H1 (cell line): ENCODE data around the gene PTCD3. TPM values are rescaled to one million over a fixed set of nuclear protein-coding genes. Genes with fewer than 3 reads are reported as not detected.

Experiments used
- CBX5 ChIP-seq: fragments of 300-800, 300-1000 bp; sonication (generic); IDR thresholded peaks from 2 replicates; pipeline ENCODE4 v1.7.1; 2016; ENCODE audit warnings: antibody characterized with exemption, low read length, low read depth
- CHD2 ChIP-seq: IDR thresholded peaks from 2 replicates; pipeline ENCODE4 v1.6.1; 2012; ENCODE audit warnings: low read length, improper control_type of control experiment
- PHF8 ChIP-seq: fragments of 200-600 bp; sonication (generic); conservative IDR thresholded peaks from 2 replicates; pipeline ENCODE4 v1.7.1; 2012; ENCODE audit warnings: low read depth, mild to moderate bottlenecking, inconsistent platforms, low read length, moderate library complexity
- RXRA ChIP-seq: IDR thresholded peaks from 2 replicates; pipeline ENCODE4 v1.6.1; 2011; ENCODE audit warnings: low read depth, mild to moderate bottlenecking, low read length, moderate library complexity; ENCODE audit not compliant: insufficient read depth
- SIN3A ChIP-seq, 2 experiments: IDR thresholded peaks in 1 of 2; conservative IDR thresholded peaks in 1 of 2; 2 replicates each; pipeline ENCODE4 v1.6.1; 2011 to 2012; ENCODE audit warnings: low read length in 2 of 2, improper control_type of control experiment in 1 of 2, low read depth in 1 of 2, mild to moderate bottlenecking in 1 of 2
- ZNF274 ChIP-seq: IDR thresholded peaks from 2 replicates; pipeline ENCODE4 v1.7.0; 2012; ENCODE audit warnings: low read length, borderline replicate concordance; ENCODE audit errors: extremely low read depth
- polyA plus RNA-seq, 7 experiments: library from polyadenylated mRNA; depleted of rRNA in 3 of 7; stranded (reverse) in 5 of 7; unstranded in 2 of 7; fragments of >200 nt in 5 of 7; fragments of 200-250 nt in 2 of 7; gene quantifications; 1 replicate in 5 of 7; 2 replicates in 1 of 7; 4 replicates in 1 of 7; pipeline versions ENCODE4 v1.2.1 to v1.2.3, GENCODE V29; 2011 to 2013; ENCODE audit warnings: missing spikeins in 2 of 7, mixed read lengths in 2 of 7
- total RNA-seq: library from RNA; stranded (reverse); fragmentation: NEBNext Ultra II Directional; extraction: Animal tissue kit (Norgen Biotek cat#: 25700); gene quantifications from 2 replicates; pipeline ENCODE4 v1.2.1, GENCODE V29; 2021
- TF ChIP-seq, protein P1 (sequence below): fragments of 300-600 bp; sonication (generic); IDR thresholded peaks from 2 replicates; pipeline ENCODE4 v1.7.1; 2012; ENCODE audit warnings: low read length, moderate library complexity, mild to moderate bottlenecking, inconsistent platforms; ENCODE audit not compliant: insufficient replicate concordance
- TF ChIP-seq, protein P2 (sequence below): IDR thresholded peaks from 2 replicates; pipeline ENCODE4 v1.6.1; 2012; ENCODE audit warnings: low read length, inconsistent platforms

PTCD3 gene
- total and polyA plus RNA-seq, 2 of the 8 experiments (the other 6 are each of a cell fraction or from before 2014, with no cell fraction given): 64.3 to 192 TPM

DNA sequence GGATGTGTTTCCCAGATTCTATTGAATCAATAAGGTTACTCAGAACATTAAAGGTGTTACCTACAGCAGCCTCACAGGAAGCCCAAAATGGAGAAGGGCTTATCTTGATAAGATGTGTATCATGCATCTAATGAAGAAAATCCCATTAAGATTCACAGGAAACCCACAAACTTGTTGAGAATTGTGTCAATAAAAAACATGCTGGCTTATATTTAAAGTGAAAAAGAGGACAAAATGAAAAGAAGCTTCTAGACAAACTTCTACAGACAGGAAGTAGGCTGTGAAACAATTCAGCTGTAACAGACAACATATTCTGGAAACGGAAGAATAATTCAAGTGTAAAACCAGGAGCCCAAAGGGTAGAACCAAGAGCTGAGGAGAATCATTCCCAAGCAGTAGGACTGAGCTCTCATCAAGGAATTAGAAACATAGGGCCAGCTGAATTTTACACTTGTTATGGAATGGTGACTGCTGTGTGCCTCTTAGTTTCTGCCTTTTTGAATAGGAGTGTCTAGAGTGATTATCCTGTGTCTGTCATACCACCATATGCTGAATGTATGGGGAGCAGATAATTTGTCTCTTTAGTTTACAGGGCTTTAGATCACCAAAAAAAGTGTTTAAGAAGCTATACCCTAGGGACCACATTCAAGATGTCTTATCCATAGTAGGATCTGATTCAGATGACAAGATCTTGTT, 79.6 kb downstream of the PTCD3 start (continued):
- TF ChIP-seq, protein P1, sequence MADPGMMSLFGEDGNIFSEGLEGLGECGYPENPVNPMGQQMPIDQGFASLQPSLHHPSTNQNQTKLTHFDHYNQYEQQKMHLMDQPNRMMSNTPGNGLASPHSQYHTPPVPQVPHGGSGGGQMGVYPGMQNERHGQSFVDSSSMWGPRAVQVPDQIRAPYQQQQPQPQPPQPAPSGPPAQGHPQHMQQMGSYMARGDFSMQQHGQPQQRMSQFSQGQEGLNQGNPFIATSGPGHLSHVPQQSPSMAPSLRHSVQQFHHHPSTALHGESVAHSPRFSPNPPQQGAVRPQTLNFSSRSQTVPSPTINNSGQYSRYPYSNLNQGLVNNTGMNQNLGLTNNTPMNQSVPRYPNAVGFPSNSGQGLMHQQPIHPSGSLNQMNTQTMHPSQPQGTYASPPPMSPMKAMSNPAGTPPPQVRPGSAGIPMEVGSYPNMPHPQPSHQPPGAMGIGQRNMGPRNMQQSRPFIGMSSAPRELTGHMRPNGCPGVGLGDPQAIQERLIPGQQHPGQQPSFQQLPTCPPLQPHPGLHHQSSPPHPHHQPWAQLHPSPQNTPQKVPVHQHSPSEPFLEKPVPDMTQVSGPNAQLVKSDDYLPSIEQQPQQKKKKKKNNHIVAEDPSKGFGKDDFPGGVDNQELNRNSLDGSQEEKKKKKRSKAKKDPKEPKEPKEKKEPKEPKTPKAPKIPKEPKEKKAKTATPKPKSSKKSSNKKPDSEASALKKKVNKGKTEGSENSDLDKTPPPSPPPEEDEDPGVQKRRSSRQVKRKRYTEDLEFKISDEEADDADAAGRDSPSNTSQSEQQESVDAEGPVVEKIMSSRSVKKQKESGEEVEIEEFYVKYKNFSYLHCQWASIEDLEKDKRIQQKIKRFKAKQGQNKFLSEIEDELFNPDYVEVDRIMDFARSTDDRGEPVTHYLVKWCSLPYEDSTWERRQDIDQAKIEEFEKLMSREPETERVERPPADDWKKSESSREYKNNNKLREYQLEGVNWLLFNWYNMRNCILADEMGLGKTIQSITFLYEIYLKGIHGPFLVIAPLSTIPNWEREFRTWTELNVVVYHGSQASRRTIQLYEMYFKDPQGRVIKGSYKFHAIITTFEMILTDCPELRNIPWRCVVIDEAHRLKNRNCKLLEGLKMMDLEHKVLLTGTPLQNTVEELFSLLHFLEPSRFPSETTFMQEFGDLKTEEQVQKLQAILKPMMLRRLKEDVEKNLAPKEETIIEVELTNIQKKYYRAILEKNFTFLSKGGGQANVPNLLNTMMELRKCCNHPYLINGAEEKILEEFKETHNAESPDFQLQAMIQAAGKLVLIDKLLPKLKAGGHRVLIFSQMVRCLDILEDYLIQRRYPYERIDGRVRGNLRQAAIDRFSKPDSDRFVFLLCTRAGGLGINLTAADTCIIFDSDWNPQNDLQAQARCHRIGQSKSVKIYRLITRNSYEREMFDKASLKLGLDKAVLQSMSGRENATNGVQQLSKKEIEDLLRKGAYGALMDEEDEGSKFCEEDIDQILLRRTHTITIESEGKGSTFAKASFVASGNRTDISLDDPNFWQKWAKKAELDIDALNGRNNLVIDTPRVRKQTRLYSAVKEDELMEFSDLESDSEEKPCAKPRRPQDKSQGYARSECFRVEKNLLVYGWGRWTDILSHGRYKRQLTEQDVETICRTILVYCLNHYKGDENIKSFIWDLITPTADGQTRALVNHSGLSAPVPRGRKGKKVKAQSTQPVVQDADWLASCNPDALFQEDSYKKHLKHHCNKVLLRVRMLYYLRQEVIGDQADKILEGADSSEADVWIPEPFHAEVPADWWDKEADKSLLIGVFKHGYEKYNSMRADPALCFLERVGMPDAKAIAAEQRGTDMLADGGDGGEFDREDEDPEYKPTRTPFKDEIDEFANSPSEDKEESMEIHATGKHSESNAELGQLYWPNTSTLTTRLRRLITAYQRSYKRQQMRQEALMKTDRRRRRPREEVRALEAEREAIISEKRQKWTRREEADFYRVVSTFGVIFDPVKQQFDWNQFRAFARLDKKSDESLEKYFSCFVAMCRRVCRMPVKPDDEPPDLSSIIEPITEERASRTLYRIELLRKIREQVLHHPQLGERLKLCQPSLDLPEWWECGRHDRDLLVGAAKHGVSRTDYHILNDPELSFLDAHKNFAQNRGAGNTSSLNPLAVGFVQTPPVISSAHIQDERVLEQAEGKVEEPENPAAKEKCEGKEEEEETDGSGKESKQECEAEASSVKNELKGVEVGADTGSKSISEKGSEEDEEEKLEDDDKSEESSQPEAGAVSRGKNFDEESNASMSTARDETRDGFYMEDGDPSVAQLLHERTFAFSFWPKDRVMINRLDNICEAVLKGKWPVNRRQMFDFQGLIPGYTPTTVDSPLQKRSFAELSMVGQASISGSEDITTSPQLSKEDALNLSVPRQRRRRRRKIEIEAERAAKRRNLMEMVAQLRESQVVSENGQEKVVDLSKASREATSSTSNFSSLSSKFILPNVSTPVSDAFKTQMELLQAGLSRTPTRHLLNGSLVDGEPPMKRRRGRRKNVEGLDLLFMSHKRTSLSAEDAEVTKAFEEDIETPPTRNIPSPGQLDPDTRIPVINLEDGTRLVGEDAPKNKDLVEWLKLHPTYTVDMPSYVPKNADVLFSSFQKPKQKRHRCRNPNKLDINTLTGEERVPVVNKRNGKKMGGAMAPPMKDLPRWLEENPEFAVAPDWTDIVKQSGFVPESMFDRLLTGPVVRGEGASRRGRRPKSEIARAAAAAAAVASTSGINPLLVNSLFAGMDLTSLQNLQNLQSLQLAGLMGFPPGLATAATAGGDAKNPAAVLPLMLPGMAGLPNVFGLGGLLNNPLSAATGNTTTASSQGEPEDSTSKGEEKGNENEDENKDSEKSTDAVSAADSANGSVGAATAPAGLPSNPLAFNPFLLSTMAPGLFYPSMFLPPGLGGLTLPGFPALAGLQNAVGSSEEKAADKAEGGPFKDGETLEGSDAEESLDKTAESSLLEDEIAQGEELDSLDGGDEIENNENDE: no peak
- TF ChIP-seq PHF8 (no peak), RXRA (no peak), CHD2 (no peak), SIN3A (conservative IDR thresholded peaks at IDR 0.05 in 1 of 2, IDR thresholded peaks at IDR 0.05 in 1 of 2; ENCODE audit: low read depth in 1 of 2, low read length in 2 of 2) (no peak), ZNF274 (no peak), CBX5 (no peak)
- TF ChIP-seq, protein P2, sequence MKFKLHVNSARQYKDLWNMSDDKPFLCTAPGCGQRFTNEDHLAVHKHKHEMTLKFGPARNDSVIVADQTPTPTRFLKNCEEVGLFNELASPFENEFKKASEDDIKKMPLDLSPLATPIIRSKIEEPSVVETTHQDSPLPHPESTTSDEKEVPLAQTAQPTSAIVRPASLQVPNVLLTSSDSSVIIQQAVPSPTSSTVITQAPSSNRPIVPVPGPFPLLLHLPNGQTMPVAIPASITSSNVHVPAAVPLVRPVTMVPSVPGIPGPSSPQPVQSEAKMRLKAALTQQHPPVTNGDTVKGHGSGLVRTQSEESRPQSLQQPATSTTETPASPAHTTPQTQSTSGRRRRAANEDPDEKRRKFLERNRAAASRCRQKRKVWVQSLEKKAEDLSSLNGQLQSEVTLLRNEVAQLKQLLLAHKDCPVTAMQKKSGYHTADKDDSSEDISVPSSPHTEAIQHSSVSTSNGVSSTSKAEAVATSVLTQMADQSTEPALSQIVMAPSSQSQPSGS: no peak
